GM19193 (cell line): ENCODE results near the gene ANO2.

Experiments used
- POLR2A ChIP-seq: IDR thresholded peaks from 4 replicates; pipeline ENCODE4 v1.6.1; 2011; ENCODE audit not compliant: insufficient read depth, insufficient read length; ENCODE audit errors: extremely low read depth

ANO2 gene

GRCh38 chr12:5524769-5525436 lies 420.2 kb downstream of the ANO2 start:
- no peak for TF ChIP-seq POLR2A

DNA sequence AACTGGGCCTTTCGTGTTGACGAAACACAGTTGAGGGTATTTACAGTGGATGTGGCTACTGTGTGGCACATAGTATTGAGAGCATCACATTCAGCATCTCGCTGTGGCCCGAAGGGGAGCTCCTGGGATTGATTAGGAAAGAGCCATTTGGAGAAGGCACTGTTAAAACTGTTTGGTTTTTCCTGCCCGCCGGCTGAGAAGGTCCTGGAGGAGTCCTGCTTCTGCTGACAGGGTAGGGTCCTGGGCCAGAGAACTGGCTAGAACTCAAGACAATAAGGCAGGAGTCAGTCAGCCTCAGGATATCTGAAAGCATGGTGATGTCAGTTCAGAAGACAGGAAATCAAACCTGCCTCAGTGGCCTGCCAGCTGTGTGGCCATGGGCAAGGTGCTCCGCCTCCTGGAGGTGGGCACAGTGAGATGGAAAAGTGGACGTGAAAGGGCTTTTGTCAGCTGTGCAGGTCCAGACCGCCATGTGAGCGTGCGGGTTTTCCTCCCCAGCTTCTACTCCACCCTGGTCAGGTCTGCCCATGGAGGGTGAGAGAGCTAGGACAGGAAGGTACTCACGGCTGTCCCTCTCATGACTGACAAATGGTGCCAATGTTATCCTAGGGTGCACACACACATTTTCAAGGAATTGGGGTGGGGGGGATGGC lies 420.8 kb downstream of the ANO2 start:
- no peak for TF ChIP-seq POLR2A

- TF ChIP-seq POLR2A: no peak
Measured at GRCh38 chr12:5523396-5524115, 421.5 kb downstream of the ANO2 start.

DNA sequence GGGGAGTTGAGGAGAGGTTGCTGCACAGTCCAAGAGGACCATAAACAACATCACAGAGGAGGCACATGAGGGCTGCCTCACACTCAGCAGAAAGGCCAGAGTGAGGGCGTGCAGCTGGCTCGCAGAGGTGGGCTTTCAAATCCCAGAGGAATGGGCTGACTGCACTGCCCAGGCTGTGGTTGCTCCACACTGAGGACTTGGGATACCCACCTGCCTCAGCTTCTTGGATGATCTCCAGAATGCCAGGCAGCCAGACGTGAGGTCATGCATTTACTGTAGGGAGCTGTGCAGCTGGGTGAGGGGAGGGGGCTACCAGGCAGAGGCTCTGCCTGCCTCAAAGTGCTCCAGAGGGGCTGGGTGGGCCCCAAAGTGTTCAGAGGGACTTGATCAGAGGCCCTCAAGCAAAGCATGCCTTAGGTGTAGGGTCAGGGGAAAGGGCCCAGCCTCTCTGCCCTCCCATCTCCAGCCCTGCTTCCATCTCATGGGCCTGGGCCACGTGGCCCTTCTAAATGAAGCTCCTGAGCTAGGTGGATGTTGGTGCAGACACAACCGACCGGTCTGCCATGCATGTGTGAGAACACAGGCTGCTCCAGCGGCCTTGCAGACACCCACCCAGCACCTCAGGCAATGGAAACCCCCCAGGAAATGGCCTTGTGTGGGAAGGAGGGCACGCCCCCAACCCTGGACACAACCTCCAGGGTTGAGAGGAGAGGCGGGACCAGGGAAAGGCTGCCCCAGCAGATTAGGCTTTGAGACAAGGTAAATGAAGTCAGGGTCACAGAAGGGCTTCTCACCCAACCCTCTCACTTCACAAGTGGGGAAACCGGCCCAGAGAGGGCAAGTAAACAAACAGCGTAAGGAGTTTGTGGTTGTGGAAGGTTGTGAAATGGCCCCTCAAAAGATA lies 422.4 kb downstream of the ANO2 start:
- TF ChIP-seq POLR2A: no peak

GRCh38 chr12:5521456-5522325 lies 423.4 kb downstream of the ANO2 start:
- TF ChIP-seq POLR2A: no peak

DNA sequence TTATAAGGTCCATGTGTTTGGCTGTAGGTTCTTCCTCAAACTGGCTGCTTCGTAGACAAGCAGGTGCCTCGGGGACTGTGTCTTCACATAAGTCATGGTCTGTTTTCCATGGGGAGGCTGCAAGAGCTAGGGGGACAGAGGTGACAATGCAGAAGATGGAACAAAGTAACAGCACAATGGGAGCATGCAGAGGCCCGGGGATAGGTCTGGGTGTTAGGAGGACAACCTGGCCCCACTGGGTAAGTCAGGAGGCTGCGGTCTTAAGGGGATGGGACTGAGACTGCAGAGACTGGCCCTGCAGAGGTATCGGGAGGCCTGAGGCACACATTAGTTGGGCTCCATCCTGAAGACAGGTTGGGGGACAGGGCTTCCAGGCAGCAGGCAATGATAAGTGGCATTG lies 424.2 kb downstream of the ANO2 start:
- TF ChIP-seq POLR2A: no peak

DNA sequence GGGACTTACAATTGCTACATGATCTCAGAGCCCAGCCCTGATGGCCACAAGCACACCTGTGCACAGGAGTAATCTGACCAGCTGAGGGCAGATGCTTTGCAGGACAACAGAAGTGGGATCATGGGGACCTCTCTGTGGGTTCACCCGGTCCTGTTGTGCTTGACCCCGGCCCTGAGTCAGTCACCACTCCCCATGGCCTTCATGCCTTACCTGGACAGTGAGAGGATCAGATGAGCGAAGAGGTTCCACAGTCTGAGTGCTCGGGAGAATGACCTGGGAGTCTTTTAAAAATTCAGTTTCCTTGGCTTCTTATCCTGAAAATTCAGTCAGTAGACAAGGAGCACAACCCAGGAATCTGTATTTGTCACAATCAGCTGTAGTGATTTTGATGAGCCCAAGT lies 425.0 kb downstream of the ANO2 start:
- TF ChIP-seq POLR2A: no peak

DNA sequence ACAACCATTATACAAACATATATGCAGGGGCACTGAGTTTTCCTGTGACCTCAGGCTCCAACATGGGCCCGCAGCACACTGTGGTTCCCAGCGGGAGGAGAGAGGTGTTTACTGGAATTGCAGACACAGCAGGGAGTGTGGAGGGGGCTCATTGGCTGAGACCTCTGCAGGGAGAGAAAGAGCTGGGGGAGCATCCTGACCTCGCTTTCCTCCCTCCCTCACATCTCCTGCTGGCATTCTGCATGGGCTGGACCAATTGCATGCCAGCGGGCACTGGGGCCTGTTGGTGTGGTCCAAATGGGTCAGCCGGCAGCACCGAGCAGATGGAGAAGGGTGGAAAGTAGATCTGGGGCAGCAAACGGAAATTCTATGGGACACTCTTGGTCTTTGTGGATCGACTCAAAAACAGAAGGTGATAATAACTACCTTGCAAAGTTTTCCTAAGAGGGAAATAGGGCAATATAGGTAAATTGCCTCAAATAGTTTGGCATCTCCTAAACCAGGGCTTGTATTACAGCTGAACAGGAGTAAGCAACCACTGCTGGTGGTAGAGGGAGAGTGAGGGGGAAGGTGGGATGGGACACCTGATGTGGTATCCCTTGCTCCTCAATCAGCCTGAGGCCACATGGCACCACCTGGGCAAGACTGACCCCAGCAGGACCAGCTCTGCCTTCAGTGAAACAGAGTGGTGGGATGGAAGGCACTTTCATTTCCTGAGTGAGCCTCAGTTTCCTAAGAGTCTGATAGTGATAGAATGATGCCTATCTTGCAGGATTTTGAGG lies 426.3 kb downstream of the ANO2 start:
- no peak for TF ChIP-seq POLR2A

DNA sequence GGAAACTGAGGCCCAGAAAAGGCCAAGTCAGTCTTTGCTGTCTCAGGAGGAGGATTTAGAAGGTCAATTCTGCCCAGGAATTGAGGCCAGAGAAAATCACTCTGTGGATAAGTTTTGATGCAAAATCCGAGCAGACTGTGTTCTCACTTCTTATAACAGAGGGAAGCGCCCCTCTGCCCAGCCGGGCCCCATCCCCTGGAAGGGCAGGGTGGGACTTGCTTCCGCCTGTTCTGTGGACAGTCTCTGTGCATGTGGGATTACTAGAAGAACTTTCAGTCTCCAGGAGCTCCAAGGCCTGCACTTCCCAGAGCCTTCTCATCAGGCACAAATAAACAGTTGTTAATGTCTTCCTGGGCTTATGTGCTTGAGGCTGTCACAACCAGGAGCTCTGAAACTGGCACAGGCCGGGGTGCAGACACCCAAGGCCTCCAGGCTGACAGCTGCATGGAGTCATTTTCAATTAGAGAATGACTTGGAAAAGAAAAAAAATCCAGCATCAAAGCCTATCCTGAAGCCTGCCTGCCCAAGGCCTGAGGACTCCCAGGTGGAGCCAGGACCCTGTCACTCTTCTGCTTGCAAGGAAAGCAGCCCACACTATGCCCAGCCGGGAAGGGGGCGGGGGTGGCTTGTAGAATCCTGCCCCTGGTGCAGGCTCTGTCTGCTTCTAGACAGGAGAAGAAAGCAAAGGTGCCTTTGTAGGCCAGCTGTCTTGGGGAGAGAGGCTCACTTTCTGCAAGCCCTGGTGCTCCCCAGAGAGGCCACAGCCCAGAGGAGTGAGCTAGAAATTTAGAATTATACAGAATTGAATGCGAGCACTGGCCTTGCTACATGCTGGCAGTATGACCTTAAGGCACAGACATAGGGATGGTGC lies 428.5 kb downstream of the ANO2 start:
- no peak for TF ChIP-seq POLR2A

DNA sequence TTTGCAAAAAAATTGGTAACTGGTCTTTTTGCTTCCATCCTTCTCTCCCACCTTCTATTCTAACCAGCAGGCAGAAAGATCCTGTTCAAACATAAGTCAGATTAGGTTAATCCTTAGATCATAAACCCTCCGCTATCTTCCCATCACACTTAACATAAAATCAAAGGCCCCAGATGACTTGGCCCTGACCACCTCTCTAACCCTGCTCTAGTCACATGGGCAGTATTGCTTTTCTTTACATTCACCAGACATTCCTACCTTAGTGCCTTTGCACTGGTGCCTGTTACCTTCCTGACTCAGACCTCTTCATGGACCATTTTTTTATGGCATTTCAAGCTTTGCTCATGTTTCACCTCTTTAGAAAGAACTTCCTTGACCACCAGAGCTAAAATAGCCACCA lies 429.6 kb downstream of the ANO2 start:
- no peak for TF ChIP-seq POLR2A

GRCh38 chr12:5514545-5514944 lies 430.5 kb downstream of the ANO2 start:
- TF ChIP-seq POLR2A: no peak

- no peak for TF ChIP-seq POLR2A
Measured at GRCh38 chr12:5514016-5514415, 431.0 kb downstream of the ANO2 start.

DNA sequence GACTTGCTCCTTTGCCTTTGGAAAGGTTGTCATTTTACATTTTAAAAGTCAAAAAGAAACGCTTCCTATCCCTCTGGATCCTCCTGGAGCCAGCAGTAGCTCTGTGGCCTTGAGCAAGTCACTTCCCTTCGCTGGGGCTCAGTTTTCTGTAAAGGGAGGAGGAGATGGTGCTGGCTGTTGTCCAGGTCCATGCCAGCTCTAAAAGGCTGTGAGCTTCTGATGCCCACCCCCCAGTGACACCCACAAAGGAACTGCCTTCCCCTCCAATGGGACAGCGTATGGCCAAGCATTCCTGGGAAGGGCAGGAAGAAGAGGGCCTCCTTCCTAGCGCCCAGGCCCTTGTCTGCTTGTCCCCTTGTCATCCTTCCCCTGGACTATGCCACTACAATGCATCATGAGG lies 431.7 kb downstream of the ANO2 start:
- TF ChIP-seq POLR2A: no peak
